Tibial artery (tissue), 4 donors: Measurements from ENCODE around the gene LRPPRC.

ENCODE experiments used
- DNase-seq, 2 donors: peaks; one replicate each; pipeline ENCODE4 v3.0.0-alpha.2; 2019
- H3K27ac ChIP-seq, 2 donors: fragments of 200-600 bp; sonication (generic) in 1 of 2; 1 replicate in 1 of 2; 2 replicates in 1 of 2; pipeline ENCODE4 v1.5.1; 2018 to 2019; ENCODE audit warnings: mild to moderate bottlenecking in 1 of 2
- H3K27me3 ChIP-seq, 2 donors: fragments of 200-600 bp; sonication (generic) in 1 of 2; one replicate each; pipeline versions ENCODE4 v1.5.1 to v1.6.0; 2016 to 2019
- H3K36me3 ChIP-seq, 3 donors: fragments of 200-600 bp; sonication (generic) in 2 of 3; one replicate each; pipeline ENCODE4 v1.5.1; 2016 to 2019; ENCODE audit warnings: mild to moderate bottlenecking in 2 of 3
- H3K4me1 ChIP-seq, 4 donors: fragments of 200-600 bp; sonication (generic) in 2 of 4; 1 replicate in 3 of 4; 2 replicates in 1 of 4; pipeline ENCODE4 v1.5.1; 2016 to 2019
- H3K4me3 ChIP-seq, 2 donors: fragments of 200-600 bp; sonication (generic) in 1 of 2; 1 replicate in 1 of 2; 2 replicates in 1 of 2; pipeline ENCODE4 v1.5.1; 2018 to 2019; ENCODE audit warnings: mild to moderate bottlenecking in 2 of 2
- H3K9me3 ChIP-seq, 3 donors: fragments of 200-600 bp; sonication (generic) in 1 of 3; one replicate each; pipeline ENCODE4 v1.5.1; 2016 to 2019
- CTCF ChIP-seq, 2 experiments: fragments of 200-600 bp in 1 of 2; fragments of 450-650 bp in 1 of 2; IDR thresholded peaks; one replicate each; pipeline ENCODE4 v1.5.1; 2017 to 2019; ENCODE audit warnings: antibody characterized with exemption in 2 of 2, mild to moderate bottlenecking in 1 of 2, moderate library complexity in 1 of 2
- intact Hi-C: fragments of 100-400 bp; cut with DNase I; formaldehyde crosslinking; loops from one replicate; pipeline ENCODE4 v1.15.0; 2023; ENCODE audit warnings: low total_unique reads

Gene LRPPRC

DNA sequence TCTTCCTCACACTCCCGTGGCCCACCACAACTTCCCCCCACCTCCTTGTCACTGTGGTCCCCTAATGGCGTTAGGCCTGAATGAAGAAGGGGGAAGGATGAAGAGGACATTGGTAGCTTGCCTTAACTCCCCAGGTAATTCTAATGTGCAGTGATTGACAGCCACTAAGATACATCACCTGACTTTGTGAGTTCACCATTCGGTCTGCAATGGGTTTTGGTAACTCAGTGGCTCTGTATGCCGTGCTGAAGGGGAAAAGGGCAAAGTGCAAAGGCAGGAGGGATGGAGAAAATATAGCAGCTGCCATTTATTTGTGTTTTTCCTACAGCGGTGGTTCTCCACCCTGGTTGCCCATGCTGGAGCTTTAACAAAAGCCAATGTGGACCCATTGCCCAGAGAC is 114.8 kb downstream of the LRPPRC start:
- no peak overlapping the region for H3K4me3 ChIP-seq
- peaks cover 0 to 8% (median 4%) of the 10 kb centered on the region in 3 donors for H3K36me3 ChIP-seq
- H3K4me1 ChIP-seq, result peaks cover 0 to 6% (median 0%) of the 10 kb centered on the region in 4 donors
- H3K27ac ChIP-seq, result no peak overlapping the region
- peaks cover 0 to 12% of the 10 kb centered on the region in 2 donors for H3K27me3 ChIP-seq
- no peak for DNase-seq
- no peaks in the 10 kb centered on the region for H3K9me3 ChIP-seq
- intact Hi-C loops, result loop anchor here (10.0 kb wide), 1 partner anchor 266 kb away; no protein-coding TSS in a partner anchor
- no peak for TF ChIP-seq CTCF (IDR thresholded peaks at IDR 0.05)

DNA sequence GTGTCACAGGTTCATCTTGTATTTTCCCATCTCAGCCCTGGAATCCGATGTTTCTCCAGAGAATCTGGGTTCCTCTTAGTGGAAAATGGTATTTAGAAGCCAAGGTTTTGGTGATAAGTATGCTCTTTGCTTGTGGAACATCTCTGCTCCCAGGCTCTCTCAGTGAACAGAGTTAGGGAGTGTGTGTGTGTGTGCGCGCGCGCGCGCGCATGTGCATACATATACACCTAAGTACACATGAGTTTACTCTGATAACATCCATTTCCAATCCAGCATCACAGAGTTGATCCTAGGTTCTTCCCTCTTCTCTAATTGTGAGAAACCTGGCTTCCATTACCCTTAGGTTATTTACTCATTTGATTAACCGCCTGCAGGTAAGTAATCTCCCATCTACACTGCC is 115.3 kb downstream of the LRPPRC start:
- DNase-seq, result no peak
- H3K27ac ChIP-seq, result no peak overlapping the region
- H3K4me3 ChIP-seq, result no peak overlapping the region
- intact Hi-C loops, result loop anchor here (10.0 kb wide), 1 partner anchor 266 kb away; no protein-coding TSS in a partner anchor
- TF ChIP-seq CTCF (IDR thresholded peaks at IDR 0.05), result no peak
- H3K4me1 ChIP-seq, result peaks cover 0 to 6% (median 0%) of the 10 kb centered on the region in 4 donors
- H3K27me3 ChIP-seq, result peaks cover 0 to 12% of the 10 kb centered on the region in 2 donors
- no peaks in the 10 kb centered on the region for H3K9me3 ChIP-seq
- peaks cover 0 to 4% (median 3%) of the 10 kb centered on the region in 3 donors for H3K36me3 ChIP-seq

DNA sequence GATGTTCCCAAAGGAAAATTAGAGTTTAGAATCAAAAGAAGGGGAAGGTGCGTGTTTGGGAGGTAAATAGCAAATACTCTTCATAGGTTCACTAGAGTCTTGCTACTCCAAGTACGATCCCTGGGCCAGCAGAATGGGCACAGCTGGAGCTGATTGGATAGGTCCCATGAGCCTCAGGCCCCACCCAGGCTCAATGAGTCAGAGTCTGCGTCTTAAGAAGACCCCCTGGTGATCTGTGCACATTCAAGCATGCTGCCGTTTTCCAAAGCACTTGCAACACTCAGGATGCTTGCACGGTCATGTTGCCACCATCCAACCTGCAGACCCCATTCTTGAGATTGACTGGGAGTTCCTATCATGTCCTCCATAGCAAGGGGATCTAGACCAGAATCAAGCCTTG is 116.5 kb downstream of the LRPPRC start:
- intact Hi-C loops, result no loop called here
- peaks cover 0 to 12% of the 10 kb centered on the region in 2 donors for H3K27me3 ChIP-seq
- no peak overlapping the region for H3K27ac ChIP-seq
- H3K4me1 ChIP-seq, result peaks cover 0 to 6% (median 0%) of the 10 kb centered on the region in 4 donors
- no peak for TF ChIP-seq CTCF (IDR thresholded peaks at IDR 0.05)
- no peaks in the 10 kb centered on the region for H3K9me3 ChIP-seq
- H3K36me3 ChIP-seq, result no peaks in the 10 kb centered on the region
- DNase-seq, result no peak
- H3K4me3 ChIP-seq, result no peak overlapping the region

GRCh38 chr2:43877782-43878464 is 117.9 kb downstream of the LRPPRC start:
- H3K36me3 ChIP-seq, result no peaks in the 10 kb centered on the region
- peak; percentile 68 to 85 for TF ChIP-seq CTCF (IDR thresholded peaks at IDR 0.05)
- peaks cover 0 to 6% (median 0%) of the 10 kb centered on the region in 4 donors for H3K4me1 ChIP-seq
- no peak overlapping the region for H3K27ac ChIP-seq
- no peaks in the 10 kb centered on the region for H3K9me3 ChIP-seq
- H3K4me3 ChIP-seq, result no peak overlapping the region
- DNase-seq, result peak in 1 of 2 donors; percentile 45
- H3K27me3 ChIP-seq, result peaks cover 0 to 12% of the 10 kb centered on the region in 2 donors
- intact Hi-C loops, result no loop called here

GRCh38 chr2:43874776-43875451 is 120.9 kb downstream of the LRPPRC start:
- Histone ChIP-seq H3K36me3 (no peaks in the 10 kb centered on the region), H3K27ac (no peak overlapping the region), H3K4me1 (peaks cover 0 to 6% (median 0%) of the 10 kb centered on the region in 4 donors), H3K27me3 (peaks cover 0 to 17% of the 10 kb centered on the region in 2 donors), H3K4me3 (no peak overlapping the region), H3K9me3 (no peaks in the 10 kb centered on the region)
- no peak for TF ChIP-seq CTCF (IDR thresholded peaks at IDR 0.05)
- no peak for DNase-seq
- intact Hi-C loops, result no loop called here
